HEK293 (cell line): ENCODE results near the gene TRAFD1.

Experiments used
- FEZF1 ChIP-seq: fragments of 450-650 bp; formaldehyde crosslinking; IDR thresholded peaks from 2 replicates; pipeline ENCODE4 v1.5.1; 2016; ENCODE audit warnings: missing biosample characterization, missing genetic modification characterization
- GLIS1 ChIP-seq: fragments of 450-650 bp; formaldehyde crosslinking; IDR thresholded peaks from 2 replicates; pipeline ENCODE4 v1.5.1; 2016; ENCODE audit warnings: missing biosample characterization, missing genetic modification characterization
- HOXC10 ChIP-seq: sonication (generic); formaldehyde crosslinking; IDR thresholded peaks from 2 replicates; pipeline ENCODE4 v1.8.1; 2023; ENCODE audit warnings: mild to moderate bottlenecking, missing genetic modification reagents
- PATZ1 ChIP-seq: fragments of 450-650 bp; formaldehyde crosslinking; IDR thresholded peaks from 2 replicates; pipeline ENCODE4 v1.5.1; 2016; ENCODE audit warnings: missing biosample characterization, missing genetic modification characterization
- PRDM10 ChIP-seq: fragments of 450-650 bp; formaldehyde crosslinking; IDR thresholded peaks from 2 replicates; pipeline ENCODE4 v1.5.1; 2016; ENCODE audit warnings: missing biosample characterization, missing genetic modification characterization
- RBAK ChIP-seq: fragments of 450-650 bp; formaldehyde crosslinking; IDR thresholded peaks from 2 replicates; pipeline ENCODE4 v1.5.1; 2016; ENCODE audit warnings: missing biosample characterization, missing genetic modification characterization
- SALL2 ChIP-seq: fragments of 450-650 bp; formaldehyde crosslinking; IDR thresholded peaks from 2 replicates; pipeline ENCODE4 v1.5.0; 2017; ENCODE audit warnings: missing biosample characterization, mild to moderate bottlenecking, missing genetic modification characterization, borderline replicate concordance
- YY2 ChIP-seq: fragments of 450-650 bp; formaldehyde crosslinking; IDR thresholded peaks from 2 replicates; pipeline ENCODE4 v1.5.1; 2016; ENCODE audit warnings: missing biosample characterization, missing genetic modification characterization
- ZBTB20 ChIP-seq: fragments of 450-650 bp; formaldehyde crosslinking; IDR thresholded peaks from 2 replicates; pipeline ENCODE4 v1.5.1; 2016; ENCODE audit warnings: missing biosample characterization, missing genetic modification characterization
- ZBTB8A ChIP-seq: fragments of 450-650 bp; formaldehyde crosslinking; IDR thresholded peaks from 2 replicates; pipeline ENCODE4 v1.5.1; 2016; ENCODE audit warnings: missing biosample characterization, missing genetic modification characterization
- ZIC2 ChIP-seq: fragments of 450-650 bp; formaldehyde crosslinking; IDR thresholded peaks from 2 replicates; pipeline ENCODE4 v1.5.1; 2016; ENCODE audit warnings: missing biosample characterization, missing genetic modification characterization
- ZNF335 ChIP-seq: fragments of 450-650 bp; formaldehyde crosslinking; conservative IDR thresholded peaks from 2 replicates; pipeline ENCODE4 v1.5.1; 2016; ENCODE audit warnings: missing biosample characterization, missing genetic modification characterization
- ZNF366 ChIP-seq: fragments of 450-650 bp; formaldehyde crosslinking; conservative IDR thresholded peaks from 2 replicates; pipeline ENCODE4 v1.5.1; 2016; ENCODE audit warnings: missing biosample characterization, missing genetic modification characterization
- ZNF398 ChIP-seq: fragments of 450-650 bp; formaldehyde crosslinking; IDR thresholded peaks from 2 replicates; pipeline ENCODE4 v1.5.1; 2017; ENCODE audit warnings: missing biosample characterization, missing genetic modification characterization
- ZNF513 ChIP-seq: fragments of 450-650 bp; IDR thresholded peaks from 2 replicates; pipeline ENCODE4 v1.5.1; 2018; ENCODE audit warnings: missing biosample characterization, missing genetic modification characterization
- ZNF518A ChIP-seq: fragments of 450-650 bp; formaldehyde crosslinking; conservative IDR thresholded peaks from 2 replicates; pipeline ENCODE4 v1.5.1; 2016; ENCODE audit warnings: low read depth, missing biosample characterization, missing genetic modification characterization
- ZNF529 ChIP-seq: fragments of 450-650 bp; formaldehyde crosslinking; IDR thresholded peaks from 2 replicates; pipeline ENCODE4 v1.5.1; 2017; ENCODE audit warnings: missing genetic modification characterization, missing biosample characterization; ENCODE audit not compliant: insufficient replicate concordance
- ZNF585B ChIP-seq: fragments of 450-650 bp; formaldehyde crosslinking; IDR thresholded peaks from 2 replicates; pipeline ENCODE4 v1.5.1; 2016; ENCODE audit warnings: missing biosample characterization, missing genetic modification characterization
- ZNF626 ChIP-seq: fragments of 450-650 bp; sonication (Bioruptor Pico); formaldehyde crosslinking; IDR thresholded peaks from 2 replicates; pipeline ENCODE4 v1.5.1; 2018; ENCODE audit warnings: missing biosample characterization, missing genetic modification characterization, inconsistent platforms
- ZNF677 ChIP-seq: fragments of 450-650 bp; IDR thresholded peaks from 2 replicates; pipeline ENCODE4 v1.5.0; 2018; ENCODE audit warnings: missing biosample characterization, mild to moderate bottlenecking, missing genetic modification characterization, moderate library complexity
- ZNF768 ChIP-seq: fragments of 450-650 bp; formaldehyde crosslinking; IDR thresholded peaks from 2 replicates; pipeline ENCODE4 v1.5.1; 2018; ENCODE audit warnings: missing biosample characterization, mild to moderate bottlenecking, missing genetic modification characterization
- ZSCAN4 ChIP-seq: fragments of 450-650 bp; formaldehyde crosslinking; IDR thresholded peaks from 2 replicates; pipeline ENCODE4 v1.5.1; 2017; ENCODE audit warnings: missing biosample characterization, missing genetic modification characterization
- ZXDB ChIP-seq: fragments of 450-650 bp; formaldehyde crosslinking; IDR thresholded peaks from 2 replicates; pipeline ENCODE4 v1.5.1; 2016; ENCODE audit warnings: missing biosample characterization, missing genetic modification characterization

TRAFD1 gene

GRCh38 chr12:112116232-112117060, 8.9 kb upstream of the TRAFD1 start (continued):
- TF ChIP-seq ZNF677 (tag by site-specific recombination): no peak
- 0 out of 2 replicates have a peak, but pooled peaks have one; percentile 5 for TF ChIP-seq ZSCAN4 (tag by site-specific recombination)
- no peak for TF ChIP-seq RBAK
- TF ChIP-seq ZXDB (tag by site-specific recombination): peak; percentile 48
- peak; percentile 68 for TF ChIP-seq GLIS1 (tag by site-specific recombination)
- TF ChIP-seq ZBTB20 (tag by site-specific recombination): peak; percentile 18; the same call in 1 of the 2 replicates
- no peak for TF ChIP-seq YY2 (tag by site-specific recombination)
- no peak for TF ChIP-seq ZNF585B (tag by site-specific recombination)
- TF ChIP-seq ZNF626: no peak
- peak; percentile 83 for TF ChIP-seq ZNF366 (tag by site-specific recombination)
- TF ChIP-seq SALL2: no peak
- no peak for TF ChIP-seq ZNF529 (tag by site-specific recombination)
- 0 out of 2 replicates have a peak, but pooled peaks have one; percentile 15 for TF ChIP-seq PRDM10
- TF ChIP-seq ZNF518A (tag by site-specific recombination): 0 out of 2 replicates have a peak, but pooled peaks have one; percentile 19
- TF ChIP-seq ZNF513 (tag by site-specific recombination): peak; percentile 61
- peak; percentile 61 for TF ChIP-seq ZIC2 (tag by site-specific recombination)
- TF ChIP-seq PATZ1 (tag by site-specific recombination): peak; percentile 76; the same call in 1 of the 2 replicates
- TF ChIP-seq ZNF398 (tag by site-specific recombination): peak; percentile 97
- TF ChIP-seq HOXC10 (CRISPR knock-in tag): no peak
- TF ChIP-seq ZNF768 (tag by site-specific recombination): no peak
- TF ChIP-seq FEZF1 (tag by site-specific recombination): peak; percentile 33; the same call in 1 of the 2 replicates
- no peak for TF ChIP-seq ZBTB8A (tag by site-specific recombination)
- peak; percentile 50 for TF ChIP-seq ZNF335
